HK-2 (cell line): ENCODE data around the gene PRDX5.

Source experiments
- DNase-seq: peaks from one replicate; pipeline ENCODE4 v3.0.0-alpha.2; 2018; ENCODE audit not compliant: unreplicated experiment

The PRDX5 gene

DNA sequence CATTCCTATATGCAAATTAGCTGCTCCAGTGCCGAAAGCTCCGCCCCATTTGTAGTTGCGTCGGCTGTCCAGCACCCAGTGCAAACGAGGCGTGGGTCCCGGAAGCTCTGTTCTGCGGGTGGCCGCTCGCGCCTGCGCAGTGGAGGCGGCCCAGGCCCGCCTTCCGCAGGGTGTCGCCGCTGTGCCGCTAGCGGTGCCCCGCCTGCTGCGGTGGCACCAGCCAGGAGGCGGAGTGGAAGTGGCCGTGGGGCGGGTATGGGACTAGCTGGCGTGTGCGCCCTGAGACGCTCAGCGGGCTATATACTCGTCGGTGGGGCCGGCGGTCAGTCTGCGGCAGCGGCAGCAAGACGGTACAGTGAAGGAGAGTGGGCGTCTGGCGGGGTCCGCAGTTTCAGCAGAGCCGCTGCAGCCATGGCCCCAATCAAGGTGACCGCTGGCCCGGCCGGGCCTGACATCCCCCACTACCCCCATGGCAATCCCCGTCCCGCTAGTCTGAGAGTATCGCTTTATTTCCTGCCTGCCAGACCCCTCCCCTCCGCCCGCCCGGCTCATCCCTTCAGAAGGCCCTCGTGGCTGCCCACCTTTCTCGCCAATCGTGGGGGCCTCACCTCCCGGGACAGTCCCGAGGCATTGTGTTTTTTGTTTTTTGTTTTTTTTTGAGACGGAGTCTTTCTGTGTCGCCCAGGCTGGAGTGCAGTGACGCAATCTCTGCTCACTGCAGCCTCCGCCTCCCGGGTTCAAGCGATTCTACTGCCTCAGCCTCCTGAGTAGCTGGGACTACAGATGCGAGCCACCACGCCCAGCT is at the start of gene PRDX5:
TSS of gene PRDX5 (plus strand) at position 161 of the 805 bp plus-strand sequence. CDS start at position 256, 95 bp downstream.
- peak; percentile 92 for DNase-seq

DNA sequence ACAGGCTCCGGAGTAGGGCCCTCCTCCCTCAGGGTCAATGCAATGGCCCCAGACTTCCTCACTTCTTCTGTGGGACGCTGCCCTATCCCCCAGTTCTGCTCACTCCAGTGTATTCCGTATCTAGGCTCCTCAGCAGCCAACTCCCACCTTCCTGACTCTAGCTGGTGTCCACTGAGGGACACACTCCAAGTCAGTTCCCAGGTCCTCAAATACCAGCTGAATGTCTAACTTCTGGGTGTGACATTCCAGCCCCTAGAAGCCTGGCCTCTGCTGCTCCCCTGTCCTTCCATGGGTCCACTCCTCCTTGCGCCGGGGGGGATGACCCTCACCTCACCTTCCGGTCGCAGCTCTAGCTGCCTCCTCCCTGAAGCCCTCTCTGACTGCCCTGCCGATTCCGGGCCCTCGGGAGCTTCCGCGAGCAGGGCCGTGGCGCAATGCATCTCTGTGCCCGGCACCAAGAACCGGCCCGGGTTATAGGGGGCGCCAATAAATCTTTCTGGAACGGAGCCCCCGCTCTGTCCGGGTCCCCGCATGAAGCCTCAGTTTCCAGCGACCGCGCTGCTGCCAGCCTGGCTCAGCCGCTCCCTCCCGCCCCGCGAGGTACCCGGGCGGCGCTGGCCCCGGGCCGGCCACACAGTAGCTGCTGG is 48.9 kb upstream of the PRDX5 start:
- DNase-seq, result peak; percentile 55

DNA sequence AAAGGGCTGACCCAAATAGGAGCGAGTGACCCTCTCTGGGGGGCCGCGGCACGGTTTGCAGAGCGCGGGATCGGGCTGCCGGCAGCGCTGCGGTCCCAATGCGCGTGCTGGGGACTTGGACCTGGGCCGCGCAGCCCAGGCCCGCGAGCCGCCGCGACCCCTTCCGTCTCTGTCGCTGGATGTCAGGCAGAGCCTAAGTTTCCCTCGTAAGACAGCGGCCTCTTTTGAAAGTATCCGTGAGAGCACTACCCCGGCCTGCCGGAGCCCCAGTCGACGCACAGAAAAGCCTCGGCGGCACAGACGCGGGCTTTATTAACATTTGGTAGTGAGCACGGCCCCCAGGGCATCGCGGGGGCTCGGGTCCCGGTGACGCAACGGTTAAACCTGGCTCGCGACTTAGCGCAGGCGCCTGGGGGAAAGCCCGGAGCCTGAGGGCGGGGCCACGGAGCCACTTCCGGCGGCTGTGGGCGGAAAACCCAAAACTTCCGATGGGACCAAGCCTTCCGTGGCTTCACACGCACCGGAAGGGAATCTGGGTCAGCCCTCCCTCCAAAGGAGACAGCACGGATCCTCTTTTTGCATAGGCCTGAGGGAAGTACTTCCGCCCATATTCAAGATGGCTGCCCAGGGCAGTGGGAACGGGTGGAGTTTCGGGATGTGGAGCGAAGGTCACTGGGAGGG is 48.2 kb upstream of the PRDX5 start:
- peak; percentile 93 for DNase-seq

- DNase-seq, result no peak
Measured at GRCh38 chr11:64275031-64275800, 42.7 kb upstream of the PRDX5 start.

DNA sequence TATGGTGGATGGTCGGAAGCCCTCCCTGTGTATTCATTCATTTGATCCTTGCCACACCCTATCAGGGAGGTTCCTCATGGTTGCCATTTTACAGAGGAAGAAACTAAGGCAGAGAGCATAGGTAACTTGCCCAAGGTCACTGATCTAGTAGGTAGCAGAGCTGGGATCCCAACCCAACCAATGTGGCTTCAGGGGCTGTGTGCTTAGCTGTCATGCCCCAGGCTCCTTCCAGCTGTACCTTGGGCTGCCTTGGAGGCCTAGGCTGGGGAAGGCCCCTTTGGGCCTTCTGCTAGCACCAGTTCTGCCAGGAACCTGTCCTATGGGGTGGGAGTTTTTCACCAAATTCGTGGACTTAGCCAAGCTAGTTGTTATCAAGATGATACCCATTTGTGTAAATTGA is 42.1 kb upstream of the PRDX5 start:
- DNase-seq, result no peak

DNA sequence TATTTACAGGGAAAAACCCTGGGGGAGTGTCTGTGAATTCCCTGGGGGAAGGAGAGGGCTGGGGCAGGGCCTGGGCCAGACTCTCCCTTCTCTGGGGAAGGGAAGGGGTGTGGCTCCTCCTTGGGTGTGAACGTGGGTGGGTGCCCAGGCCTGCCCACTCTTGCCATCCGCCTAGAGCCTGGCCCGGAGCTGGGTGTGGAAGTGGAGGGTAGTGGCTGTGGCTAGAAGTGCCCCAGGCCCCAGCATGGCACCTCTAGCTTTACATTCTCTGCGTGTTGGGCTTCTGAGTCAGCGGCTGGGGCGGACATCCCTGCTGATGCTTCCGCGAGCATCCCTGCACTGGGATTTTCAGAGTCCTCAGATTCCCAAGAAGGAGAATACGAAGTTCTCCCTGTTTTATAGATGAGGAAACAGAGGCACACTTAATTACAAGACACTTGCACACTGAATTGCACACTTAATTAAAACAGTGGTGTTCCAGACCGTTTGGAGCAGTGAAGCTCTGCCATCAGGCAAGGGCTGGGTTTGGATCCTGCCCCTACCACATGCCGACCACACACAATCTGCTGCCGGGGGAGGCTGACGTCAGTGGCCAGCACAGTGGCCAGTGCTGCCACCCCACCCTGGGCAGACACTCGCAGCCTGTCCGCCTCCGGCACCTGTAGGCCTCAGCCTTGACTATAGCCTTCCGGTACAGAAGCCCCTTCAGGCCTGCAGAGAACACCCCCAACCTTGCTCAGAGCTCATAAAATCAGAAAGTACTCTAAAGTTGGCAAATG is 41.1 kb upstream of the PRDX5 start:
- DNase-seq, result no peak

DNA sequence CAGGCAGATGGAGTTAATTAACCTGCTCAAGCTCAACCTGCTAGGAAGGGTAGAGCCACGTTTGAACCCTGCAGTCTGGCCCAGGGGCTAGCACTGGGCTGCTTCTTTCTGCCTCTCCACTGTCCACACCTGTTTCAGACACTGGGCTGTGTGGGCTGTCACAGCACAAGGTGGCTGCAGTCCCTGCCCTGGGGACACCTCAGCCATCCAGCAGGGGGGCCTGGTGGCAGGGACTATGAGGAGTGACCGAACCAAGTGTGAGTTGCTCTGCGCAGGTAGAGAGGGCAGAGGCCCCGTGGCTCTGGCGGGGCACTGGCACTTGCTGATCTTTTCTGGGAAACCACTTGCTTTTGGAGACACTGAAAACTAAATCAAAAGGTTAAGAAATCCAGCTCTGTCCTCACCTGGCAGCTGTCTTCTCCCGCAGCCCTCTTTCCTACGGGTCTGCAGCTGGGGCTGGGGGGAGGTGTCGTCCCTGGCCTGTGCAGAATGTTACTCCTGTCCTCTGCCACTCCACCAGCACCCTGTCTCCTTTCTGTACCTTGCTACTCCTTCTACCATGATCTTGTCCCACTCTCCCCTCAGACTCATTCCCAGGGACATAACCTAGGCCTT is 39.2 kb upstream of the PRDX5 start:
- DNase-seq, result no peak

DNA sequence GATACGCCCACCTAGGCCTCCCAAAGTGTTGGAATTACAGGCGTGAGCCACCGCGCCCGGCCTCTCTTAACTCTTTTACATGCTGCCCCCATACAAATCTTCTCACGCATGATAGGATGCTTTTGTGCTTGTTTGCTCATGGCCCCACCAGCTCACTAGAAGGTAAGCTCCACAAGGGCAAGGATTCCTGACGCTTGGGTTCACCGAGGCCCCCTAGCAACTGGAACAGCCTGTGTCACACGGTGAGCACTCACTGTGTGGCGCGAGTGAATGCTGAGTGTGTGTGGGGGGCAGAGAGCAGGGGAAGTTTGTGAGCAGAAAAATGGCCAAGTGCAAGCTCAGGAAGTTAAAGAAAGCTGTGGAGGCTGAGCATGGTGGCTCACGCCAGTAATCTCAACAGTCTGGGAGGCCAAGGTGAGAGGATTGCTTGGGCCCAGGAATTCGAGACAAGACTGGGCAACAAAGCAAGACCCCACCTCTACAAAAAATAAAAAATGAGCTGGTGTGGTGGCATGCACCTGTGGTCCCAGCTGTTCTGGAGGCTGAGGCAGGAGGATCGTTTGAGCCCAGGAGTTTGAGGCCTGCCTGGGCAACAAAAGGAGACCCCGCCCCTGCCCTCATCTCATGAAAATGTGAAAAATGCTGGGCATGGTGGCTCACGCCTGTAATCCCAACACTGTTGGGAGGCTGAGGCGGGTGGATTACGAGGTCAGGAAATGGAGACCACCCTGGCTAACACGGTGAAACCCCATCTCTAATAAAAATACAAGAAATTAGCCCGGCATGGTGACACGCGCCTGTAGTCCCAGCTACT is 35.8 kb upstream of the PRDX5 start:
- no peak for DNase-seq

- no peak for DNase-seq
Measured at GRCh38 chr11:64283092-64283491, 34.8 kb upstream of the PRDX5 start.

DNA sequence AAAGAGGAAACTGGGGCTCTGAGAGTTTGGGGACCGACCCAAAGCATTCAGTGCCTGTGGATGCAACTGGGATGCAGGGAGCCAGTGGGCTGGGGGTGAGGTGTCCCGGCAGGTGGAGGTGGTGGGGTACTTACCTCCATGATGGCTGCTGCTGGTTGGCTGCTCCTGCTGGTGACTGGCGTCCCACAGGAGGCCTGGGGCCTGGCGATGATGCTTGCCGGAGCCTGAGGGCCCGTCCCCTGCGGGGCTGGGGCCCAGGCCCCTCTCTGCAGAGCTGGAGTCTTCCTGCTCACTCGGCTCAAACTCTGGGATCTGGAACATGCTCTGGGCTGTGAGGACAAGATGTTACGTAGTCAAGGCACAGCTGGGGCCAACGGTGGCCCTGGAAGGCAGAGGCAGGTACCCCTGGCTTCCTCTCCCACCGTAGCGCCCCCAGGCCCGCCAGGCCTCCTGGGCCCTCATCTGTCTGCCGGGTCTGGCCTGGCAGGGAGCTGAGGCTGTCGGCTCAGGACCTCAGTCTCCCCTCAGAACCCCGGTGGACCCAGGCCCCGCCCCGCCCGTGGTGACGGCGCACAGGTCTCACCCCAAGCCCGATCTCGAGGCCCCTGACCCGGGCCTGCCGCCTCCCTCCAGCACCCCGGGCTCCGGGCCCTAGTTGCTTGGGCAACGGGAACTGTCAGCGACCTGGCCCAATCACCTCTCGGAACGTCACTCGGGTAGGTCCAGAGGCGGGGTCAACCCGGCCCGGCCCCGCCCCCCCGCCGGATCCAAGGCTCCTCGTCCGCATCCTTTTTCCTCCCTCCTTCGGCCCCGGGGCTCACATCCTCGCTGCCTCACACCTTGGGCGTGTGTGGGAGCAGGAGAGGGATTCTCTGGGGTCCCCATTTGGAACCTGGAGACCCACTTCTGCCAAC is 33.6 kb upstream of the PRDX5 start, which contains the start of gene BAD:
TSS of gene BAD (minus strand) at position 618 of the 914 bp plus-strand sequence. CDS start at position 321, 297 bp downstream.
- DNase-seq, result peak; percentile 89

GRCh38 chr11:64284962-64285884 is 32.7 kb upstream of the PRDX5 start, which contains the start of gene GPR137:
TSS of gene GPR137 (plus strand) at chr11:64285848. CDS start at chr11:64286525, 677 bp downstream.
- DNase-seq, result peak; percentile 75

GRCh38 chr11:64285885-64286800 is 31.8 kb upstream of the PRDX5 start:
- peak; percentile 31 for DNase-seq

- DNase-seq, result no peak
Measured at GRCh38 chr11:64286801-64287159, 31.1 kb upstream of the PRDX5 start.

GRCh38 chr11:64287676-64288352 is 30.1 kb upstream of the PRDX5 start:
- DNase-seq, result no peak

DNA sequence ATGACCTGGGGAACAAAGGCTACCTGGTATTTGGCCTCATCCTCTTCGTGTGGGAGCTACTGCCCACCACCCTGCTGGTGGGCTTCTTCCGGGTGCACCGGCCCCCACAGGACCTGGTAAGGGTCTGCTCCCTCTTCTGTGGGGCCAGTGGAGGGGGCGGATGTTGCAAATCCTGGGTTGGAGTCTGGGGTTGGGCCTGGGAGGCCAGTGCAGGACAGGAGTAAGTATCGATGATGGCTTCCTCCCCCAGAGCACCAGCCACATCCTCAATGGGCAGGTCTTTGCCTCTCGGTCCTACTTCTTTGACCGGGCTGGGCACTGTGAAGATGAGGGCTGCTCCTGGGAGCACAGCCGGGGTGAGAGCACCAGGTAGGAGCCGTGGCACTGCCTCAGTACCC is 29.6 kb upstream of the PRDX5 start:
- no peak for DNase-seq
